Measurements from ENCODE around the gene CAPN14. TPM values are rescaled to one million over a fixed set of nuclear protein-coding genes. Genes with fewer than 3 reads are reported as not detected.
A peak's percentile ranks its signal among the peaks of the same experiment; 100 is the strongest.

CAPN14 gene
- total RNA-seq, 4 donors from 2014 or later: 0.83 TPM; not detected in 3

GRCh38 chr2:31142110-31142509, 75.2 kb downstream of the CAPN14 start:
- TF ChIP-seq, protein P1, sequence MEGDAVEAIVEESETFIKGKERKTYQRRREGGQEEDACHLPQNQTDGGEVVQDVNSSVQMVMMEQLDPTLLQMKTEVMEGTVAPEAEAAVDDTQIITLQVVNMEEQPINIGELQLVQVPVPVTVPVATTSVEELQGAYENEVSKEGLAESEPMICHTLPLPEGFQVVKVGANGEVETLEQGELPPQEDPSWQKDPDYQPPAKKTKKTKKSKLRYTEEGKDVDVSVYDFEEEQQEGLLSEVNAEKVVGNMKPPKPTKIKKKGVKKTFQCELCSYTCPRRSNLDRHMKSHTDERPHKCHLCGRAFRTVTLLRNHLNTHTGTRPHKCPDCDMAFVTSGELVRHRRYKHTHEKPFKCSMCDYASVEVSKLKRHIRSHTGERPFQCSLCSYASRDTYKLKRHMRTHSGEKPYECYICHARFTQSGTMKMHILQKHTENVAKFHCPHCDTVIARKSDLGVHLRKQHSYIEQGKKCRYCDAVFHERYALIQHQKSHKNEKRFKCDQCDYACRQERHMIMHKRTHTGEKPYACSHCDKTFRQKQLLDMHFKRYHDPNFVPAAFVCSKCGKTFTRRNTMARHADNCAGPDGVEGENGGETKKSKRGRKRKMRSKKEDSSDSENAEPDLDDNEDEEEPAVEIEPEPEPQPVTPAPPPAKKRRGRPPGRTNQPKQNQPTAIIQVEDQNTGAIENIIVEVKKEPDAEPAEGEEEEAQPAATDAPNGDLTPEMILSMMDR (IDR thresholded peaks at IDR 0.05): no peak
- TF ChIP-seq POLR2A (IDR thresholded peaks at IDR 0.05): no peak
- Histone ChIP-seq H3K27ac (no peak overlapping the region), H3K4me3 (no peak overlapping the region), H3K4me1 (peaks cover 0 to 15% (median 7%) of the 10 kb centered on the region in 4 donors), H3K9me3 (no peaks in the 10 kb centered on the region), H3K27me3 (no peaks in the 10 kb centered on the region), H3K36me3 (no peaks in the 10 kb centered on the region)
- no peak for DNase-seq

GRCh38 chr2:31141443-31142085, 75.8 kb downstream of the CAPN14 start:
- Histone ChIP-seq H3K4me3 (no peak overlapping the region), H3K9me3 (no peaks in the 10 kb centered on the region), H3K36me3 (no peaks in the 10 kb centered on the region), H3K27ac (no peak overlapping the region), H3K27me3 (no peaks in the 10 kb centered on the region), H3K4me1 (peaks cover 0 to 18% (median 8%) of the 10 kb centered on the region in 4 donors)
- TF ChIP-seq, protein P1 (IDR thresholded peaks at IDR 0.05): no peak
- no peak for TF ChIP-seq POLR2A (IDR thresholded peaks at IDR 0.05)
- DNase-seq: no peak

- TF ChIP-seq POLR2A (IDR thresholded peaks at IDR 0.05): no peak
- TF ChIP-seq, protein P1 (IDR thresholded peaks at IDR 0.05): no peak
- no peaks in the 10 kb centered on the region for H3K27me3 ChIP-seq
- no peak overlapping the region for H3K27ac ChIP-seq
- peaks cover 0 to 18% (median 8%) of the 10 kb centered on the region in 4 donors for H3K4me1 ChIP-seq
- H3K36me3 ChIP-seq: no peaks in the 10 kb centered on the region
- no peaks in the 10 kb centered on the region for H3K9me3 ChIP-seq
- H3K4me3 ChIP-seq: no peak overlapping the region
- DNase-seq: no peak
Observed at GRCh38 chr2:31140151-31140550, 77.2 kb downstream of the CAPN14 start.

DNA sequence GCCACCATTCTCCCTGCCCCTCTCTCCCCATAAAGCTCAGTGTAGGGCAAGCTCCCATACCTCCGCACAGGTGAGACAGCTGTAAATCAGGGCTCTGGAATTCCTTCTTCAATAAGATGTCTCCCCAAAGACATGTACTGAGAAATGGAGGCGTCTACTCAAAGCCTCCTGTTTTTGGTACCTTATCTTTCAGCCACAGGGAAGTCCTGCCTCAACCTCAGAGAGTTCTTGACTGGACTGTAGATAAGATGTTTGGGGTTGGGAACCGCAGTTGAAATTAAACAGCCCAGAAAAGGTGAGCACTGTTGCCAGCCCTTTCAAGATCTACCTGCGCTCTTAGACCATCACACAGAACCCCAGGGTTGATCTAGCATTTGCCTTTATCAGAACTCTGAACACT, 77.6 kb downstream of the CAPN14 start:
- Histone ChIP-seq H3K4me1 (peaks cover 0 to 18% (median 8%) of the 10 kb centered on the region in 4 donors), H3K4me3 (no peak overlapping the region), H3K27ac (no peak overlapping the region), H3K27me3 (no peaks in the 10 kb centered on the region), H3K9me3 (no peaks in the 10 kb centered on the region), H3K36me3 (no peaks in the 10 kb centered on the region)
- DNase-seq: no peak
- TF ChIP-seq POLR2A (IDR thresholded peaks at IDR 0.05): no peak
- TF ChIP-seq, protein P1 (IDR thresholded peaks at IDR 0.05): no peak

DNA sequence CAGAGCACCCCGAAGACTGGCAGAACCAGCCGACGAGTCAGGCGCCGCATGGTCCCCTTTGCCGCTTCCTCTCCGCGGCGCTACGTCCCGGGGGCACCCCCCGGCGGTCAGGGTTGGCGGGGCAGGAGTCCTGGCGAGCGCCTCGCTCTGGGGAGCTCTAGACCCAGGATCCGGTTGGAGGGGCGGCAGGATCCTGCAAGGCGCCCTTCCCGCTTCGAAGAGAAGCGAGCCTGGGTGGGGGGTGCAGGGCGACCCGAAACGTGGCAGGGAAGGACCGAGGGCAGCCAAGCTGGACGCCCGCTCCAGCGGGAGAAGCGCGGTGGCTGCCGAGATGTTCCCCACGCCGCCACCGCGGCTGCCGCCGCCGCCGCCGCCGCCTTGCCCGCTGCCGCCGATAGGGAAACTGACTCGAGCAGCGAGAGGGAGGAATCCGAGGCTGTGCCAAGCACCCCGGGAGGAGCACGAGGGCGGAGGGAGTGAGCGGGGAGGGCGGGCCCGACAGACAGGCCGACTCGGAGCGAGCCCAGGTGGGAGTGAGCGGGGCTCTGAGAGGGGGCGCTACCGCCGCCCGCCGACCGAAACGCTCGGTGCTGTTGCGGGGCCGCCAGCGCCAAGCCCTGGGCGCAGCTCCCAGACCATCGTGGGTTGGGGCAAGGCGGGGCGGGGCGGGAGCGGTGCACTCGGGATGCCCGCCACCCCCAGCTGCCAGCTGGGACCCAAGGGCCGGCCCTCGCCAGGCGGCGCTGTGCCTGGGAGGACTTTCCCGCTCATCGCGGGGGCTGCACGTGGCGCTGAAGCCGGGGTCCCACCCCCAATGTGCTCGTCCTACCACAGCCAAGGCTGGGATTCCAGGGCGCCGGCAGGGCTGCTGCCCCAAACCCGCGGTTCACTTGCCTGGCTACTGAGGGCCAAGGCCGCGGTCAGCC, 79.0 kb downstream of the CAPN14 start, which contains the start of gene GALNT14:
Gene GALNT14 (minus strand): TSS at position 404 of the 926 bp plus-strand sequence. CDS start 354 bp downstream, at position 50.
- H3K27ac ChIP-seq: peak within 1 kb of the TSS in 2 of 4 donors; percentile 25 to 42
- no peaks in the 10 kb centered on the region for H3K27me3 ChIP-seq
- peaks cover 0 to 18% (median 8%) of the 10 kb centered on the region in 4 donors for H3K4me1 ChIP-seq
- DNase-seq: peak; percentile 51 to 84 (median 84)
- no peaks in the 10 kb centered on the region for H3K9me3 ChIP-seq
- H3K36me3 ChIP-seq: no peaks in the 10 kb centered on the region
- peak within 1 kb of the TSS; percentile 42 to 64 (median 62) for H3K4me3 ChIP-seq
- TF ChIP-seq POLR2A (IDR thresholded peaks at IDR 0.05): no peak
- TF ChIP-seq, protein P1 (IDR thresholded peaks at IDR 0.05): peak in 5 of 6 experiments; percentile 24 to 67 (median 62)
